Activated CD8-positive, alpha-beta memory T cell treated with anti-CD3 and anti-CD28 coated beads, Interleukin-2, amount 10 ng/mL, durations not matched to agents 7 days and 5 days (primary cell): ENCODE data around the gene RHPN2. TPM values are rescaled to one million over a fixed set of nuclear protein-coding genes. Genes with fewer than 3 reads are reported as not detected.
"Not testable (repeated sequence)": the region's sequence is repeated elsewhere in the genome, so short reads cannot be mapped to it uniquely, and the experiment has no call there.

Experiments
- ATAC-seq: fragments of 150-1000 bp; cut with Tn5 transposase; one replicate; pipeline ENCODE4 v1.10.0; 2021; ENCODE audit warnings: moderate library complexity
- CTCF ChIA-PET: fragments of 350-600 bp; sonication (Branson Sonifier 250); formaldehyde crosslinking; loops from one replicate; lab custom pipeline; 2021; ENCODE audit warnings: antibody characterized with exemption; lab: Charles Lee
- DNase-seq: peaks from one replicate; pipeline ENCODE4 v3.0.0-alpha.2; 2020
- H3K27ac Mint-ChIP-seq: one replicate; pipeline ENCODE4 v1.8.0; 2021; ENCODE audit warnings: mild to moderate bottlenecking, mixed read lengths
- H3K27me3 Mint-ChIP-seq: one replicate; pipeline ENCODE4 v1.8.0; 2021; ENCODE audit warnings: mixed read lengths
- H3K36me3 Mint-ChIP-seq: one replicate; pipeline ENCODE4 v1.8.0; 2021; ENCODE audit warnings: mild to moderate bottlenecking, mixed read lengths
- H3K4me1 Mint-ChIP-seq: one replicate; pipeline ENCODE4 v1.8.0; 2021; ENCODE audit warnings: mixed read lengths
- H3K4me3 Mint-ChIP-seq: one replicate; pipeline ENCODE4 v1.8.0; 2021; ENCODE audit warnings: mild to moderate bottlenecking, moderate library complexity, mixed read lengths
- H3K9me3 Mint-ChIP-seq: one replicate; pipeline ENCODE4 v1.8.0; 2022; ENCODE audit warnings: low read depth, mixed read lengths
- total RNA-seq, 2 experiments: library from RNA; stranded (reverse); gene quantifications; one replicate each; pipeline ENCODE4 v1.2.3, GENCODE V29; 2021

The RHPN2 gene
- total RNA-seq, 2 experiments from 2014 or later = 1.3 to 2.4 TPM

GRCh38 chr19:33055718-33056117 is 9.0 kb downstream of the RHPN2 start:
- Mint-ChIP-seq H3K4me1 (no peaks in the 10 kb centered on the region), H3K27me3 (no peaks in the 10 kb centered on the region), H3K27ac (no peak overlapping the region), H3K4me3 (no peak overlapping the region), H3K36me3 (no peaks in the 10 kb centered on the region), H3K9me3 (no peaks in the 10 kb centered on the region)
- CTCF ChIA-PET = no interaction called here
- DNase-seq = no peak
- ATAC-seq = no peak

- Mint-ChIP-seq H3K9me3 (no peaks in the 10 kb centered on the region), H3K27me3 (no peaks in the 10 kb centered on the region), H3K36me3 (no peaks in the 10 kb centered on the region), H3K4me1 (no peaks in the 10 kb centered on the region), H3K4me3 (no peak overlapping the region), H3K27ac (no peak overlapping the region)
- ATAC-seq = no peak
- DNase-seq = no peak
- CTCF ChIA-PET = no interaction called here
Measured at GRCh38 chr19:33054623-33055022, 10.1 kb downstream of the RHPN2 start.

- H3K36me3 Mint-ChIP-seq = no peaks in the 10 kb centered on the region
- H3K27me3 Mint-ChIP-seq = no peaks in the 10 kb centered on the region
- no peak overlapping the region for H3K4me3 Mint-ChIP-seq
- CTCF ChIA-PET = no interaction called here
- DNase-seq = no peak
- ATAC-seq = no peak
- H3K9me3 Mint-ChIP-seq = no peaks in the 10 kb centered on the region
- H3K4me1 Mint-ChIP-seq = no peaks in the 10 kb centered on the region
- H3K27ac Mint-ChIP-seq = no peak overlapping the region
Measured at GRCh38 chr19:33052352-33052972, 12.2 kb downstream of the RHPN2 start.

- ATAC-seq = no peak
- Mint-ChIP-seq H3K4me3 (no peak overlapping the region), H3K36me3 (no peaks in the 10 kb centered on the region), H3K27me3 (no peaks in the 10 kb centered on the region), H3K9me3 (no peaks in the 10 kb centered on the region), H3K27ac (no peak overlapping the region), H3K4me1 (no peaks in the 10 kb centered on the region)
- CTCF ChIA-PET = no interaction called here
- DNase-seq = no peak
Measured at GRCh38 chr19:33050110-33050509, 14.6 kb downstream of the RHPN2 start.

- CTCF ChIA-PET = no interaction called here
- no peaks in the 10 kb centered on the region for H3K9me3 Mint-ChIP-seq
- H3K27ac Mint-ChIP-seq = no peak overlapping the region
- no peak for DNase-seq
- no peaks in the 10 kb centered on the region for H3K27me3 Mint-ChIP-seq
- no peaks in the 10 kb centered on the region for H3K4me1 Mint-ChIP-seq
- ATAC-seq = no peak
- H3K4me3 Mint-ChIP-seq = no peak overlapping the region
- H3K36me3 Mint-ChIP-seq = no peaks in the 10 kb centered on the region
Measured at GRCh38 chr19:33048806-33049676, 15.6 kb downstream of the RHPN2 start.

GRCh38 chr19:33047422-33047821 is 17.3 kb downstream of the RHPN2 start:
- CTCF ChIA-PET = no interaction called here
- Mint-ChIP-seq H3K4me3 (no peak overlapping the region), H3K4me1 (no peaks in the 10 kb centered on the region), H3K9me3 (no peaks in the 10 kb centered on the region), H3K36me3 (no peaks in the 10 kb centered on the region), H3K27me3 (no peaks in the 10 kb centered on the region), H3K27ac (no peak overlapping the region)
- ATAC-seq (no peak), DNase-seq (no peak)

- H3K4me3 Mint-ChIP-seq, H3K27ac Mint-ChIP-seq, DNase-seq, H3K27me3 Mint-ChIP-seq, ATAC-seq, CTCF ChIA-PET, H3K9me3 Mint-ChIP-seq, H3K4me1 Mint-ChIP-seq, H3K36me3 Mint-ChIP-seq: not testable (repeated sequence)
Measured at GRCh38 chr19:33041828-33042160, 22.9 kb downstream of the RHPN2 start.

- no peaks in the 10 kb centered on the region for H3K9me3 Mint-ChIP-seq
- peaks cover 1% of the 10 kb centered on the region for H3K36me3 Mint-ChIP-seq
- H3K27ac Mint-ChIP-seq = no peak overlapping the region
- CTCF ChIA-PET = no interaction called here
- H3K27me3 Mint-ChIP-seq = no peaks in the 10 kb centered on the region
- ATAC-seq (no peak), DNase-seq (no peak)
- no peak overlapping the region for H3K4me3 Mint-ChIP-seq
- H3K4me1 Mint-ChIP-seq = peaks cover 8% of the 10 kb centered on the region
Measured at GRCh38 chr19:33040994-33041827, 23.5 kb downstream of the RHPN2 start.

- CTCF ChIA-PET = no interaction called here
- Mint-ChIP-seq H3K27me3 (no peaks in the 10 kb centered on the region), H3K9me3 (no peaks in the 10 kb centered on the region), H3K27ac (no peak overlapping the region), H3K4me3 (no peak overlapping the region), H3K36me3 (peaks cover 1% of the 10 kb centered on the region), H3K4me1 (peaks cover 8% of the 10 kb centered on the region)
- ATAC-seq = no peak
- DNase-seq = no peak
Measured at GRCh38 chr19:33039815-33040214, 24.9 kb downstream of the RHPN2 start.

- CTCF ChIA-PET = no interaction called here
- Mint-ChIP-seq H3K27ac (no peak overlapping the region), H3K4me3 (no peak overlapping the region), H3K27me3 (no peaks in the 10 kb centered on the region), H3K4me1 (peaks cover 8% of the 10 kb centered on the region), H3K9me3 (no peaks in the 10 kb centered on the region), H3K36me3 (peaks cover 1% of the 10 kb centered on the region)
- ATAC-seq (no peak), DNase-seq (no peak)
Measured at GRCh38 chr19:33039108-33039599, 25.5 kb downstream of the RHPN2 start.

GRCh38 chr19:33037168-33038025 is 27.3 kb downstream of the RHPN2 start:
- H3K4me3 Mint-ChIP-seq = peak overlapping the region; percentile 35
- ATAC-seq, DNase-seq: not testable (repeated sequence)

GRCh38 chr19:33036370-33037167 is 28.1 kb downstream of the RHPN2 start:
- H3K4me1 Mint-ChIP-seq, H3K4me3 Mint-ChIP-seq, H3K27ac Mint-ChIP-seq, ATAC-seq, CTCF ChIA-PET, H3K27me3 Mint-ChIP-seq, H3K36me3 Mint-ChIP-seq, H3K9me3 Mint-ChIP-seq, DNase-seq: not testable (repeated sequence)

More at GRCh38 chr19:33037168-33038025, 27.3 kb downstream of the RHPN2 start:
- CTCF ChIA-PET, H3K27me3 Mint-ChIP-seq, H3K4me1 Mint-ChIP-seq, H3K36me3 Mint-ChIP-seq, H3K9me3 Mint-ChIP-seq: not testable (repeated sequence)
- peak overlapping the region; percentile 74 for H3K27ac Mint-ChIP-seq
